K562 (cell line): ENCODE measurements around the gene TRIM36. TPM values are rescaled to one million over a fixed set of nuclear protein-coding genes. Genes with fewer than 3 reads are reported as not detected.

Source experiments
- ATAC-seq: fragments of 200-7000 bp; cut with Tn5 transposase; 3 replicates; pipeline ENCODE4 v1.9.1; 2020; ENCODE audit warnings: moderate library complexity
- BruUV-seq: library from RNA; stranded (reverse); fragments of 400-500 nt; replicated peaks from 2 replicates; lab custom pipeline; 2021; lab: Mats Ljungman, UMichigan
- CTCF ChIA-PET: fragments of 300-600 bp; formaldehyde crosslinking; extraction: SDS; loops from one replicate; lab custom pipeline; 2021; ENCODE audit warnings: low intra/inter-chr PET ratio; lab: Yijun Ruan, JAX
- POLR2A ChIA-PET: fragments of 300-600, 350-650 bp; sonication (Branson Sonifier 250); formaldehyde crosslinking; extraction: SDS; loops from one replicate; lab custom pipeline; 2021; ENCODE audit warnings: antibody characterized with exemption, inconsistent platforms; lab: Yijun Ruan, JAX
- DNase-seq, 4 experiments: peaks; one replicate each; pipeline versions ENCODE4 v3.0.0 to v3.0.0-alpha.2; 2011 to 2018; ENCODE audit warnings: low spot score in 3 of 4, mixed read lengths in 3 of 4; ENCODE audit errors: extremely low read depth in 1 of 4
- FAIRE-seq: peaks from 2 replicates; lab custom pipeline; 2011; peaks lifted over from hg19 to GRCh38; lab: Jason Lieb, UNC
- H2AFZ ChIP-seq: 2 replicates; pipeline ENCODE4 v1.6.0; 2011; ENCODE audit warnings: low read depth, low read length, control low read depth, inconsistent platforms
- H3K27ac ChIP-seq: fragments of 200-600 bp; 3 replicates; pipeline ENCODE4 v1.8.0; 2011; ENCODE audit warnings: low read depth, mild to moderate bottlenecking, control low read depth, inconsistent platforms, low read length, moderate library complexity, mixed read lengths; ENCODE audit errors: extremely low read depth
- H3K27me3 ChIP-seq, 2 experiments: fragments of 300-600 bp in 1 of 2; 2 replicates in 1 of 2; 3 replicates in 1 of 2; pipeline versions ENCODE4 v1.6.0 to v1.8.0; 2011; ENCODE audit warnings: inconsistent platforms in 2 of 2, low read length in 2 of 2, mild to moderate bottlenecking in 1 of 2, mixed read lengths in 1 of 2, moderate library complexity in 1 of 2; ENCODE audit not compliant: control insufficient read depth in 2 of 2, insufficient read depth in 2 of 2
- H3K36me3 ChIP-seq: fragments of 300-600 bp; 3 replicates; pipeline ENCODE4 v1.8.0; 2011; ENCODE audit warnings: mild to moderate bottlenecking, low read length, inconsistent platforms; ENCODE audit not compliant: control insufficient read depth, insufficient read depth
- H3K4me1 ChIP-seq, 2 experiments: fragments of 200-600 bp in 1 of 2; replicated peaks in 1 of 2; 2 replicates in 1 of 2; 3 replicates in 1 of 2; pipeline versions ENCODE4 v1.5.1 to v1.8.0; 2011; ENCODE audit warnings: inconsistent platforms in 2 of 2, low read length in 2 of 2, mild to moderate bottlenecking in 1 of 2, mixed read lengths in 1 of 2, moderate library complexity in 1 of 2; ENCODE audit not compliant: control insufficient read depth in 2 of 2, insufficient read depth in 2 of 2
- H3K4me2 ChIP-seq: 2 replicates; pipeline ENCODE4 v1.6.1; 2011; ENCODE audit warnings: low read length, control low read depth, inconsistent platforms, mixed read lengths; ENCODE audit not compliant: insufficient read depth
- H3K4me3 ChIP-seq: fragments of 200-600 bp; sonication (generic), shearing (Covaris generic); 2 replicates; pipeline ENCODE4 v1.5.1; 2016; ENCODE audit warnings: control low read depth, inconsistent platforms
- H3K79me2 ChIP-seq: fragments of 200-600 bp; 3 replicates; pipeline ENCODE4 v1.8.0; 2011; ENCODE audit warnings: low read length, inconsistent platforms; ENCODE audit not compliant: control insufficient read depth, insufficient read depth
- H3K9ac ChIP-seq, 2 experiments: 2 replicates each; pipeline versions ENCODE4 v1.6.0 to v1.6.1; 2011; ENCODE audit warnings: low read depth in 2 of 2, low read length in 2 of 2, control low read depth in 1 of 2, inconsistent platforms in 1 of 2, mild to moderate bottlenecking in 1 of 2, mixed read lengths in 1 of 2; ENCODE audit not compliant: insufficient read depth in 1 of 2
- H3K9me1 ChIP-seq: one replicate; pipeline ENCODE4 v1.6.0; 2011; ENCODE audit warnings: inconsistent platforms, mild to moderate bottlenecking, low read length, moderate library complexity; ENCODE audit not compliant: control insufficient read depth, insufficient read depth
- H3K9me3 ChIP-seq: replicated peaks from 2 replicates; pipeline ENCODE4 v1.5.1; 2011; ENCODE audit warnings: low read depth, low read length, inconsistent platforms; ENCODE audit not compliant: control insufficient read depth, insufficient read depth
- H4K20me1 ChIP-seq: replicated peaks from 2 replicates; pipeline ENCODE4 v1.6.1; 2011; ENCODE audit warnings: low read length, inconsistent platforms, mixed read lengths; ENCODE audit not compliant: control insufficient read depth, insufficient read depth
- BHLHE40 ChIP-seq: IDR thresholded peaks from 2 replicates; pipeline ENCODE4 v1.6.1; 2011; ENCODE audit warnings: low read length, improper control_type of control experiment
- ETV1 ChIP-seq: fragments of 450-650 bp; conservative IDR thresholded peaks from 2 replicates; pipeline ENCODE4 v1.6.1; 2016; ENCODE audit warnings: missing genetic modification characterization, control low read depth, low read depth, missing compliant biosample characterization
- GABPA ChIP-seq: fragments of 200-800 bp; sonication (Bioruptor generic); conservative IDR thresholded peaks from 2 replicates; pipeline ENCODE4 v1.6.1; 2016; ENCODE audit warnings: low read depth, missing genetic modification characterization, missing compliant biosample characterization
- GATA2 ChIP-seq: sonication (generic); formaldehyde crosslinking; IDR thresholded peaks from 2 replicates; pipeline ENCODE4 v1.4.0; 2020; ENCODE audit warnings: mild to moderate bottlenecking, missing genetic modification reagents
- GMEB1 ChIP-seq: fragments of 250-450 bp; sonication (Bioruptor Pico); IDR thresholded peaks from 2 replicates; pipeline ENCODE4 v1.4.0; 2020; ENCODE audit warnings: mild to moderate bottlenecking
- HNRNPL ChIP-seq: fragments of 200-400 bp; formaldehyde crosslinking; IDR thresholded peaks from 2 replicates; pipeline ENCODE4 v1.6.1; 2017; ENCODE audit warnings: low read depth, mild to moderate bottlenecking, low read length
- HOMEZ ChIP-seq: fragments of 250-450 bp; sonication (Bioruptor Pico); IDR thresholded peaks from 2 replicates; pipeline ENCODE4 v1.4.0; 2020; ENCODE audit warnings: mild to moderate bottlenecking, moderate library complexity
- ILF3 ChIP-seq: fragments of 450-650 bp; IDR thresholded peaks from 2 replicates; pipeline ENCODE4 v1.6.1; 2018; ENCODE audit warnings: antibody characterized with exemption, mild to moderate bottlenecking, moderate library complexity, borderline replicate concordance
- LARP7 ChIP-seq: fragments of 450-650 bp; IDR thresholded peaks from 2 replicates; pipeline ENCODE4 v1.6.1; 2016
- MAFG ChIP-seq: fragments of 450-650 bp; conservative IDR thresholded peaks from 2 replicates; pipeline ENCODE4 v1.6.1; 2016; ENCODE audit warnings: missing genetic modification characterization, missing compliant biosample characterization
- NFE2 ChIP-seq: IDR thresholded peaks from 2 replicates; pipeline ENCODE4 v1.6.1; 2014; ENCODE audit warnings: antibody characterized with exemption, low read depth
- PHB2 ChIP-seq: fragments of 450-650 bp; IDR thresholded peaks from 2 replicates; pipeline ENCODE4 v1.6.1; 2017; ENCODE audit warnings: low read depth
- RBM34 ChIP-seq: fragments of 200-400 bp; formaldehyde crosslinking; IDR thresholded peaks from 2 replicates; pipeline ENCODE4 v1.6.1; 2018; ENCODE audit warnings: low read length, borderline replicate concordance; ENCODE audit not compliant: insufficient read depth
- TAF9B ChIP-seq: fragments of 450-650 bp; IDR thresholded peaks from 2 replicates; pipeline ENCODE4 v1.6.1; 2018; ENCODE audit warnings: mild to moderate bottlenecking; ENCODE audit not compliant: partially characterized antibody
- TEAD1 ChIP-seq, 2 experiments: fragments of 450-650 bp in 1 of 2; sonication (generic) in 1 of 2; formaldehyde crosslinking; IDR thresholded peaks; 2 replicates each; pipeline versions ENCODE4 v1.4.0 to v1.8.0; 2020 to 2022; ENCODE audit warnings: mild to moderate bottlenecking in 2 of 2, missing genetic modification reagents in 1 of 2
- TRIM28 ChIP-seq: fragments of 450-650 bp; IDR thresholded peaks from 2 replicates; pipeline ENCODE4 v1.6.1; 2017
- ZNF143 ChIP-seq: sonication (generic); formaldehyde crosslinking; IDR thresholded peaks from 2 replicates; pipeline ENCODE4 v1.9.0; 2022; ENCODE audit warnings: mild to moderate bottlenecking, missing genetic modification reagents
- ZNF253 ChIP-seq: fragments of 250-450 bp; sonication (Bioruptor Pico); conservative IDR thresholded peaks from 2 replicates; pipeline ENCODE4 v1.6.1; 2021; ENCODE audit warnings: mild to moderate bottlenecking
- ZNF75A ChIP-seq: fragments of 450-650 bp; formaldehyde crosslinking; IDR thresholded peaks from 2 replicates; pipeline ENCODE4 v1.4.0; 2020; ENCODE audit warnings: mild to moderate bottlenecking
- WGBS: fragments of 100-300 bp; shearing (Covaris generic); methylation state at CpG from one replicate; pipeline ENCODE4 v1.1.6; 2016; ENCODE audit warnings: low coverage, mixed read lengths; ENCODE audit not compliant: insufficient coverage; ENCODE audit errors: missing lambda C conversion rate; 5-methylcytosine and 5-hydroxymethylcytosine counted together
- in situ Hi-C: fragments of 300-500 bp; cut with MboI; formaldehyde crosslinking; loops from 4 replicates; pipeline ENCODE4 v1.15.0; 2018; ENCODE audit warnings: inconsistent platforms, mixed read lengths
- intact Hi-C: fragments of 100-400 bp; cut with micrococcal nuclease; formaldehyde crosslinking; loops from 2 replicates; pipeline ENCODE4 v1.14.2; 2022
- polyA plus RNA-seq, 8 experiments: library from polyadenylated mRNA; depleted of rRNA in 4 of 8; stranded (reverse) in 5 of 8; unstranded in 3 of 8; fragments of >200 nt; fragmentation: Nextera tagmentation in 2 of 8; fragmentation: Illumina TruSeq in 1 of 8; extraction: Ambion mirVana in 2 of 8; extraction: Trizol in 1 of 8; gene quantifications; 2 replicates each; pipeline versions ENCODE4 v1.2.1 to v1.2.3, GENCODE V29; 2011 to 2014; ENCODE audit warnings: inconsistent platforms in 1 of 8, missing spikeins in 1 of 8
- total RNA-seq, 7 experiments: library from RNA; depleted of rRNA in 6 of 7; stranded (reverse); fragments of >200 nt in 6 of 7; fragmentation: Illumina TruSeq in 2 of 7; extraction: Trizol in 2 of 7; gene quantifications; 2 replicates each; pipeline versions ENCODE4 v1.2.1 to v1.2.3, GENCODE V29; 2011 to 2021; ENCODE audit warnings: low replicate concordance in 1 of 7
- TF ChIP-seq, protein P1 (sequence below): IDR thresholded peaks from 2 replicates; pipeline ENCODE4 v1.6.1; 2016; ENCODE audit warnings: missing genetic modification characterization, missing compliant biosample characterization

TRIM36 gene
- total and polyA plus RNA-seq, 9 of the 15 experiments (the other 6 are each of a cell fraction or from before 2014, with no cell fraction given), result 0.10 to 0.71 (median 0.31) TPM

GRCh38 chr5:115184770-115185169 is 15.1 kb upstream of the TRIM36 start:
- Histone ChIP-seq H4K20me1 (no peaks in the 10 kb centered on the region), H3K79me2 (no peaks in the 10 kb centered on the region), H3K4me2 (no peak overlapping the region), H3K9me3 (no peaks in the 10 kb centered on the region), H3K4me3 (no peak overlapping the region), H3K27ac (no peak overlapping the region), H3K27me3 (peaks cover 4 to 8% of the 10 kb centered on the region in 2 experiments; a peak in 4 of 5 replicates), H3K4me1 (peaks cover 0 to 6% of the 10 kb centered on the region in 2 experiments; a peak in 3 of 5 replicates), H3K9me1 (no peaks in the 10 kb centered on the region), H2AFZ (no peak overlapping the region), H3K9ac (no peak overlapping the region), H3K36me3 (no peaks in the 10 kb centered on the region)
- CTCF ChIA-PET, result no interaction called here
- peak; percentile 60 for FAIRE-seq
- intact Hi-C loops, result no loop called here
- no TSS peak for BruUV-seq
- ATAC-seq, result no peak
- 5% methylated on average over 2 of the region's 2 CpGs for WGBS
- in situ Hi-C loops, result no loop called here
- POLR2A ChIA-PET, result interaction anchor here (1.2 kb wide), 1 partner anchor 15 kb away, joined by 3 read pairs; no protein-coding TSS in a partner anchor
- no peak for DNase-seq
- TF ChIP-seq ZNF143 (CRISPR knock-in tag), result no peak
- TF ChIP-seq ILF3, result no peak
- no peak for TF ChIP-seq GABPA (tag)
- TF ChIP-seq BHLHE40, result no peak
- TF ChIP-seq ZNF75A (CRISPR knock-in tag), result no peak
- no peak for TF ChIP-seq TAF9B
- peak; percentile 87 for TF ChIP-seq MAFG
- TF ChIP-seq RBM34, result no peak
- no peak for TF ChIP-seq ETV1 (tag)
- peak; percentile 80 for TF ChIP-seq NFE2
- no peak for TF ChIP-seq ZNF253 (CRISPR knock-in tag)
- no peak for TF ChIP-seq GATA2 (CRISPR knock-in tag)
- TF ChIP-seq TEAD1 (CRISPR knock-in tag; IDR thresholded peaks at IDR 0.05), result no peak
- TF ChIP-seq PHB2, result no peak
- TF ChIP-seq LARP7, result no peak
- TF ChIP-seq HNRNPL, result no peak
- TF ChIP-seq, protein P1, sequence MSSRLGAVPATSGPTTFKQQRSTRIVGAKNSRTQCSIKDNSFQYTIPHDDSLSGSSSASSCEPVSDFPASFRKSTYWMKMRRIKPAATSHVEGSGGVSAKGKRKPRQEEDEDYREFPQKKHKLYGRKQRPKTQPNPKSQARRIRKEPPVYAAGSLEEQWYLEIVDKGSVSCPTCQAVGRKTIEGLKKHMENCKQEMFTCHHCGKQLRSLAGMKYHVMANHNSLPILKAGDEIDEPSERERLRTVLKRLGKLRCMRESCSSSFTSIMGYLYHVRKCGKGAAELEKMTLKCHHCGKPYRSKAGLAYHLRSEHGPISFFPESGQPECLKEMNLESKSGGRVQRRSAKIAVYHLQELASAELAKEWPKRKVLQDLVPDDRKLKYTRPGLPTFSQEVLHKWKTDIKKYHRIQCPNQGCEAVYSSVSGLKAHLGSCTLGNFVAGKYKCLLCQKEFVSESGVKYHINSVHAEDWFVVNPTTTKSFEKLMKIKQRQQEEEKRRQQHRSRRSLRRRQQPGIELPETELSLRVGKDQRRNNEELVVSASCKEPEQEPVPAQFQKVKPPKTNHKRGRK, result no peak
- no peak for TF ChIP-seq TRIM28
- no peak for TF ChIP-seq GMEB1
- no peak for TF ChIP-seq HOMEZ
